ENCODE results near the gene ZNF764.

DNA sequence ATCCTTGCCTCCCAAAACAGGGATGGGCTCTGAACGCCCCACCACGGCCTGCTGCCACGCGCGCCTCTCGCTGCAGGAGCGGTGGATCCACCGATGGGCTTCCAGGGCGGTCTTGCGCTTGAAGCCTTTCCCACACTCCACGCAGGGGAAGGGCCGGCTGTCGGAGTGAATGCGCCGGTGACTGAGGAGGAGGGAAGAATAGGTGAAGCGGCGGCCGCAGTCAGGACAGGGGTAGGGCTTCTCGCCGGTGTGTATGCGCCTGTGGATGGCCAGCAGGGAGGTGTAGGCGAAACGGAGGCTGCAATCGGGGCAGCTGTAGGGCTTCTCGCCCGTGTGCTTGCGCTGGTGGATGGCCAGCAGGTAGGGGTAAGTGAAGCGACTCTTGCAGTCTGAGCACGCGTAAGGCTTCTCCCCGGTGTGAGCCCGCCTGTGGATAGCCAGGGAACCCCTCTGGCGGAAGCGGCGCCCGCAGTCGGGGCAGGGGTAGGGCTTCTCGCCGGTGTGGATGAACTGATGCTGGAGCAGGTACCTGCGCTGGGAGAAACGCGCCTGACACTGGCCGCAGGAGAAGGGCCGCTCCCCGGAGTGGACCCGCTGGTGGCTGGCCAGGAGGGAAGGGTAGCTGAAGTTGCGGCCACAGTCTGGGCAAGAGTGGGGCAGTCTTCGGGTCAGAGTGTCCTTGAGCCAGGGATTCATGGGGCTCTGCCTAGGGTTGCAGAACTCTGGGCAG is 24.6 kb upstream of the ZNF764 start:
- TF ChIP-seq, protein P1, sequence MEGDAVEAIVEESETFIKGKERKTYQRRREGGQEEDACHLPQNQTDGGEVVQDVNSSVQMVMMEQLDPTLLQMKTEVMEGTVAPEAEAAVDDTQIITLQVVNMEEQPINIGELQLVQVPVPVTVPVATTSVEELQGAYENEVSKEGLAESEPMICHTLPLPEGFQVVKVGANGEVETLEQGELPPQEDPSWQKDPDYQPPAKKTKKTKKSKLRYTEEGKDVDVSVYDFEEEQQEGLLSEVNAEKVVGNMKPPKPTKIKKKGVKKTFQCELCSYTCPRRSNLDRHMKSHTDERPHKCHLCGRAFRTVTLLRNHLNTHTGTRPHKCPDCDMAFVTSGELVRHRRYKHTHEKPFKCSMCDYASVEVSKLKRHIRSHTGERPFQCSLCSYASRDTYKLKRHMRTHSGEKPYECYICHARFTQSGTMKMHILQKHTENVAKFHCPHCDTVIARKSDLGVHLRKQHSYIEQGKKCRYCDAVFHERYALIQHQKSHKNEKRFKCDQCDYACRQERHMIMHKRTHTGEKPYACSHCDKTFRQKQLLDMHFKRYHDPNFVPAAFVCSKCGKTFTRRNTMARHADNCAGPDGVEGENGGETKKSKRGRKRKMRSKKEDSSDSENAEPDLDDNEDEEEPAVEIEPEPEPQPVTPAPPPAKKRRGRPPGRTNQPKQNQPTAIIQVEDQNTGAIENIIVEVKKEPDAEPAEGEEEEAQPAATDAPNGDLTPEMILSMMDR (optimal IDR thresholded peaks at IDR 0.05 in 1 of 3, IDR thresholded peaks at IDR 0.05 in 1 of 3, conservative IDR thresholded peaks at IDR 0.05 in 1 of 3; ENCODE audit: extremely low read depth in 1 of 3, insufficient read depth in 2 of 3, low read length in 3 of 3), result no peak
- no peak for TF ChIP-seq EZH2 (IDR thresholded peaks at IDR 0.05; ENCODE audit: low read length)
